ENCODE results near the gene KISS1R.
"Not testable (repeated sequence)": the region's sequence is repeated elsewhere in the genome, so short reads cannot be mapped to it uniquely, and the experiment has no call there.

KISS1R gene

GRCh38 chr19:956766-957440 lies 39.8 kb downstream of the KISS1R start:
- H3K36me3 ChIP-seq (ENCODE audit: insufficient read depth, low read length): peaks cover 9% of the 10 kb centered on the region; the same call in 1 of the 2 replicates
- TF ChIP-seq, protein P1, sequence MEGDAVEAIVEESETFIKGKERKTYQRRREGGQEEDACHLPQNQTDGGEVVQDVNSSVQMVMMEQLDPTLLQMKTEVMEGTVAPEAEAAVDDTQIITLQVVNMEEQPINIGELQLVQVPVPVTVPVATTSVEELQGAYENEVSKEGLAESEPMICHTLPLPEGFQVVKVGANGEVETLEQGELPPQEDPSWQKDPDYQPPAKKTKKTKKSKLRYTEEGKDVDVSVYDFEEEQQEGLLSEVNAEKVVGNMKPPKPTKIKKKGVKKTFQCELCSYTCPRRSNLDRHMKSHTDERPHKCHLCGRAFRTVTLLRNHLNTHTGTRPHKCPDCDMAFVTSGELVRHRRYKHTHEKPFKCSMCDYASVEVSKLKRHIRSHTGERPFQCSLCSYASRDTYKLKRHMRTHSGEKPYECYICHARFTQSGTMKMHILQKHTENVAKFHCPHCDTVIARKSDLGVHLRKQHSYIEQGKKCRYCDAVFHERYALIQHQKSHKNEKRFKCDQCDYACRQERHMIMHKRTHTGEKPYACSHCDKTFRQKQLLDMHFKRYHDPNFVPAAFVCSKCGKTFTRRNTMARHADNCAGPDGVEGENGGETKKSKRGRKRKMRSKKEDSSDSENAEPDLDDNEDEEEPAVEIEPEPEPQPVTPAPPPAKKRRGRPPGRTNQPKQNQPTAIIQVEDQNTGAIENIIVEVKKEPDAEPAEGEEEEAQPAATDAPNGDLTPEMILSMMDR (conservative IDR thresholded peaks at IDR 0.05; ENCODE audit: low read length): no peak
- TF ChIP-seq EZH2phosphoT487 (IDR thresholded peaks at IDR 0.05; ENCODE audit: borderline replicate concordance): no peak
- peaks cover 23% of the 10 kb centered on the region; the same call in 1 of the 2 replicates for H3K79me2 ChIP-seq (ENCODE audit: insufficient read depth, low read length)
- no peaks in the 10 kb centered on the region for H3K9me2 ChIP-seq (replicated peaks; ENCODE audit: low read depth, low read length)
- H4K20me1 ChIP-seq (ENCODE audit: insufficient read depth, low read length, poor library complexity, severe bottlenecking): peaks cover 2% of the 10 kb centered on the region
- H3K27me3 ChIP-seq (ENCODE audit: insufficient read depth, low read length, poor library complexity, severe bottlenecking): no peaks in the 10 kb centered on the region
- H3K4me3 ChIP-seq (ENCODE audit: low read length, poor library complexity, severe bottlenecking): no peak overlapping the region
- H3K9ac ChIP-seq (ENCODE audit: low read depth, low read length, poor library complexity, severe bottlenecking): no peak overlapping the region
- H3K4me1 ChIP-seq (ENCODE audit: insufficient read depth, low read length, poor library complexity, severe bottlenecking): no peaks in the 10 kb centered on the region
- no peak overlapping the region for H3K4me2 ChIP-seq (ENCODE audit: low read depth, low read length, poor library complexity, severe bottlenecking)
- H3K9me3 ChIP-seq (ENCODE audit: insufficient read depth, low read depth, low read length): no peaks in the 10 kb centered on the region
- no peak overlapping the region for H2AFZ ChIP-seq (ENCODE audit: low read length)
- H3F3A ChIP-seq (ENCODE audit: low read depth): no peaks in the 10 kb centered on the region

DNA sequence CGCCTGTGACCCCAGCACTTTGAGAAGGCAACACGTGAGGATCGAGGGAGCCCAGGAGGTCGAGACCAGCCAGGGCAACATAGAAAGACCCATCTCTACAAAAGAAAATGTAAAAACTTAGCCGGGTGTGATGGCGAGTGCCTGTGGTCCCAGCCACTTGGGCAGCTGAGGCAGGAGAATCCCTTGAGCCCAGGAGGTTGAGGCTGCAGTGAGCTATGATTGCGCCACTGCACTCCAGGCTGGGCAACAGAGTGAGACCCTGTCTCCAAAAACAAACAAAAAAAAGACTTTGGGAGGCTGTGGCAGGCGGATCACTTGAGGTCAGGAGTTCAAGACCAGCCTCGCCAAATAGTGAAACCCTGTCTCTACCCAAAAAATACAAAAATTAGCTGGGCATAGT lies 40.4 kb downstream of the KISS1R start:
- H3K27me3 ChIP-seq (ENCODE audit: insufficient read depth, low read length, poor library complexity, severe bottlenecking); H3K9me2 ChIP-seq (replicated peaks; ENCODE audit: low read depth, low read length); H3K9me3 ChIP-seq (ENCODE audit: insufficient read depth, low read depth, low read length); H3K4me1 ChIP-seq (ENCODE audit: insufficient read depth, low read length, poor library complexity, severe bottlenecking); H3K36me3 ChIP-seq (ENCODE audit: insufficient read depth, low read length); H3K9ac ChIP-seq (ENCODE audit: low read depth, low read length, poor library complexity, severe bottlenecking); H3F3A ChIP-seq (ENCODE audit: low read depth); H3K4me3 ChIP-seq (ENCODE audit: low read length, poor library complexity, severe bottlenecking); H3K4me2 ChIP-seq (ENCODE audit: low read depth, low read length, poor library complexity, severe bottlenecking); H2AFZ ChIP-seq (ENCODE audit: low read length); H4K20me1 ChIP-seq (ENCODE audit: insufficient read depth, low read length, poor library complexity, severe bottlenecking): not testable (repeated sequence)
- peaks cover 23% of the 10 kb centered on the region; the same call in 1 of the 2 replicates for H3K79me2 ChIP-seq (ENCODE audit: insufficient read depth, low read length)

DNA sequence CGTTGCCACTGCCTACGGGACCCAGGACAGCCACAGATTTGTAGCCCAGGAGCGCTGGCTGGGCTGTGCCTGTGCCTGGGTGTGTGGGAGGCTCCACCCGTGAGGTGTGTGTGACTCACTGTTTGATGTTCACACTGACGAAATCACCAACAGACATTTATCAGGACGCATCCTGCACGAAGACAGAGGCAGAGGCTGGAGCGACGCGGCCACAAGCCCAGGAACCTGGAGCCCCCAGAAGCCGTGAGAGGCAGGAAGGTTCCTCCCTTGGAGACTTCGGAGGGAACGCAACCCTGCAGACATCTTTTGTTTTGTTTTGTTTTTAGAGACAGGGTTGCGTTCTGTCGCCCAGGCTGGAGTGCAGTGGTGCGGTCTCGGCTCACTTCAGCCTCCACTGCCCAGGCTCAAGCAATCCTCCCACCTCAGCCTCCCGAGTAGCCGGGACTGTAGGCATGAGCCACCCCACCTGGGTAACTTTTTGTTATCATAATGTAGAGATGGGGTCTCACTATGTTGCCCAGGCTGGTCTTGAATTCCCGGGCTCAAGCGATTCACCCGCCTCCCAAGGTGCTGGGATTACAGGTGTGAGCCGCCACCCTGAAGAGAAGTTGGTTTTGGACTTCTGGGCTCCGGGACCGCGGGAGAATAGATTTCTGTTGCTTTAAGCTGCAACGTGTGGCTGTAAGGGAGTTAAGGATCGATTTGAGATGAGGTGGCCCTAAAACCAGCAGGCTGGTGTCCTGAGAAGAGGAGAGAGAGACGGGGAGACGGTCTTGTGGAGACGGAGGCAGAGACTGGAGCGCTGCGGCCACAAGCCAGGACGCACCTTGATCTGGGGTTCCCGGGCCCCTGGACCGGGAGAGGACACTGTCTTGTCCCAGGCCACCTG lies 42.1 kb downstream of the KISS1R start:
- Histone ChIP-seq H4K20me1 (ENCODE audit: insufficient read depth, low read length, poor library complexity, severe bottlenecking) (no peaks in the 10 kb centered on the region), H3K4me1 (ENCODE audit: insufficient read depth, low read length, poor library complexity, severe bottlenecking) (no peaks in the 10 kb centered on the region), H3F3A (ENCODE audit: low read depth) (no peaks in the 10 kb centered on the region), H2AFZ (ENCODE audit: low read length) (no peak overlapping the region), H3K9ac (ENCODE audit: low read depth, low read length, poor library complexity, severe bottlenecking) (no peak overlapping the region), H3K79me2 (ENCODE audit: insufficient read depth, low read length) (peaks cover 10% of the 10 kb centered on the region; the same call in 1 of the 2 replicates), H3K9me2 (replicated peaks; ENCODE audit: low read depth, low read length) (no peaks in the 10 kb centered on the region), H3K36me3 (ENCODE audit: insufficient read depth, low read length) (peaks cover 16% of the 10 kb centered on the region; the same call in 1 of the 2 replicates), H3K4me2 (ENCODE audit: low read depth, low read length, poor library complexity, severe bottlenecking) (no peak overlapping the region), H3K9me3 (ENCODE audit: insufficient read depth, low read depth, low read length) (no peaks in the 10 kb centered on the region), H3K27me3 (ENCODE audit: insufficient read depth, low read length, poor library complexity, severe bottlenecking) (no peaks in the 10 kb centered on the region), H3K4me3 (ENCODE audit: low read length, poor library complexity, severe bottlenecking) (no peak overlapping the region)
- TF ChIP-seq, protein P1 (conservative IDR thresholded peaks at IDR 0.05; ENCODE audit: low read length): no peak
- no peak for TF ChIP-seq EZH2phosphoT487 (IDR thresholded peaks at IDR 0.05; ENCODE audit: borderline replicate concordance)
